PC-9 (cell line): ENCODE data around the gene NFIA.

Source experiments
- CTCF ChIP-seq: fragments of 200-600 bp; sonication (generic); conservative IDR thresholded peaks from 2 replicates; pipeline ENCODE4 v1.6.1; 2017; ENCODE audit warnings: mixed run types, antibody characterized with exemption, mild to moderate bottlenecking, moderate library complexity
- EZH2 ChIP-seq: fragments of 200-600 bp; sonication (generic); IDR thresholded peaks from 2 replicates; pipeline ENCODE4 v1.8.0; 2017; ENCODE audit warnings: antibody characterized with exemption, low read depth

GRCh38 chr1:61079296-61079897, 3.0 kb upstream of the NFIA start:
- TF ChIP-seq CTCF (no peak), EZH2 (no peak)
